ENCODE results near the gene GPRIN3.

- TF ChIP-seq CTCF (optimal IDR thresholded peaks at IDR 0.05 in 1 of 3, IDR thresholded peaks at IDR 0.05 in 1 of 3, conservative IDR thresholded peaks at IDR 0.05 in 1 of 3; ENCODE audit: extremely low read depth in 1 of 3, insufficient read depth in 2 of 3, low read length in 3 of 3) (no peak), EZH2 (IDR thresholded peaks at IDR 0.05; ENCODE audit: low read length) (no peak)
Observed at GRCh38 chr4:89242864-89243732, 64.5 kb downstream of the GPRIN3 start.

Data from keratinocyte (primary cell).